ENCODE data around the gene USP3. TPM values are rescaled to one million over a fixed set of nuclear protein-coding genes. Genes with fewer than 3 reads are reported as not detected.

USP3 gene
- total and polyA plus RNA-seq, 2 of the 13 experiments (the other 11 are each of a cell fraction or from before 2014, with no cell fraction given), result 14.3 to 61.2 TPM

- no peak overlapping the region for H3K27ac ChIP-seq (ENCODE audit: extremely low read length, insufficient read depth, low read length)
- TF ChIP-seq ZC3H13 (CRISPR knock-in tag; IDR thresholded peaks at IDR 0.05), result no peak
- no peak for TF ChIP-seq CHD4 (IDR thresholded peaks at IDR 0.05; ENCODE audit: borderline replicate concordance, low read length)
- TF ChIP-seq ZNF597 (CRISPR knock-in tag; IDR thresholded peaks at IDR 0.05), result no peak
- TF ChIP-seq POLR2A (IDR thresholded peaks at IDR 0.05; ENCODE audit: insufficient read depth in 1 of 2, low read depth in 2 of 2, low read length in 2 of 2), result no peak
- TF ChIP-seq KLF16 (CRISPR knock-in tag; IDR thresholded peaks at IDR 0.05), result no peak
- no peak for TF ChIP-seq HNRNPK (IDR thresholded peaks at IDR 0.05; ENCODE audit: low read depth, low read length, poor library complexity, severe bottlenecking)
- TF ChIP-seq, protein P1, sequence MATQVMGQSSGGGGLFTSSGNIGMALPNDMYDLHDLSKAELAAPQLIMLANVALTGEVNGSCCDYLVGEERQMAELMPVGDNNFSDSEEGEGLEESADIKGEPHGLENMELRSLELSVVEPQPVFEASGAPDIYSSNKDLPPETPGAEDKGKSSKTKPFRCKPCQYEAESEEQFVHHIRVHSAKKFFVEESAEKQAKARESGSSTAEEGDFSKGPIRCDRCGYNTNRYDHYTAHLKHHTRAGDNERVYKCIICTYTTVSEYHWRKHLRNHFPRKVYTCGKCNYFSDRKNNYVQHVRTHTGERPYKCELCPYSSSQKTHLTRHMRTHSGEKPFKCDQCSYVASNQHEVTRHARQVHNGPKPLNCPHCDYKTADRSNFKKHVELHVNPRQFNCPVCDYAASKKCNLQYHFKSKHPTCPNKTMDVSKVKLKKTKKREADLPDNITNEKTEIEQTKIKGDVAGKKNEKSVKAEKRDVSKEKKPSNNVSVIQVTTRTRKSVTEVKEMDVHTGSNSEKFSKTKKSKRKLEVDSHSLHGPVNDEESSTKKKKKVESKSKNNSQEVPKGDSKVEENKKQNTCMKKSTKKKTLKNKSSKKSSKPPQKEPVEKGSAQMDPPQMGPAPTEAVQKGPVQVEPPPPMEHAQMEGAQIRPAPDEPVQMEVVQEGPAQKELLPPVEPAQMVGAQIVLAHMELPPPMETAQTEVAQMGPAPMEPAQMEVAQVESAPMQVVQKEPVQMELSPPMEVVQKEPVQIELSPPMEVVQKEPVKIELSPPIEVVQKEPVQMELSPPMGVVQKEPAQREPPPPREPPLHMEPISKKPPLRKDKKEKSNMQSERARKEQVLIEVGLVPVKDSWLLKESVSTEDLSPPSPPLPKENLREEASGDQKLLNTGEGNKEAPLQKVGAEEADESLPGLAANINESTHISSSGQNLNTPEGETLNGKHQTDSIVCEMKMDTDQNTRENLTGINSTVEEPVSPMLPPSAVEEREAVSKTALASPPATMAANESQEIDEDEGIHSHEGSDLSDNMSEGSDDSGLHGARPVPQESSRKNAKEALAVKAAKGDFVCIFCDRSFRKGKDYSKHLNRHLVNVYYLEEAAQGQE (IDR thresholded peaks at IDR 0.05; ENCODE audit: borderline replicate concordance in 1 of 2, low read depth in 1 of 2, low read length in 2 of 2), result no peak
- TF ChIP-seq, protein P2, sequence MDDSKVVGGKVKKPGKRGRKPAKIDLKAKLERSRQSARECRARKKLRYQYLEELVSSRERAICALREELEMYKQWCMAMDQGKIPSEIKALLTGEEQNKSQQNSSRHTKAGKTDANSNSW (CRISPR knock-in tag; IDR thresholded peaks at IDR 0.05; ENCODE audit: borderline replicate concordance), result no peak
- no peak for TF ChIP-seq MYPOP (CRISPR knock-in tag; IDR thresholded peaks at IDR 0.05)
- TF ChIP-seq FOSL2 (CRISPR knock-in tag; IDR thresholded peaks at IDR 0.05), result no peak
- TF ChIP-seq ZNF7 (CRISPR knock-in tag; IDR thresholded peaks at IDR 0.05), result no peak
- no peak for TF ChIP-seq MBD4 (IDR thresholded peaks at IDR 0.05; ENCODE audit: borderline replicate concordance, low read length)
- no peak for TF ChIP-seq KLF11 (CRISPR knock-in tag; IDR thresholded peaks at IDR 0.05)
- TF ChIP-seq ZNF607 (CRISPR knock-in tag; IDR thresholded peaks at IDR 0.05; ENCODE audit: borderline replicate concordance), result no peak
- TF ChIP-seq FOXC1 (CRISPR knock-in tag; IDR thresholded peaks at IDR 0.05; ENCODE audit: borderline replicate concordance), result no peak
- ChIA-PET POLR2A (interaction anchor here (1.0 kb wide), 1 partner anchor 17 kb away, joined by 3 read pairs; no protein-coding TSS in a partner anchor), CTCF (ENCODE audit: low intra/inter-chr PET ratio, low total read pairs) (no interaction called here)
- DNase-seq (ENCODE audit: low spot score) (no peak), FAIRE-seq (no peak), ATAC-seq (no peak)
- no peaks in the 10 kb centered on the region for H3K27me3 ChIP-seq (ENCODE audit: control insufficient read depth in 1 of 2, insufficient read depth in 2 of 2, low read length in 2 of 2)
- intact Hi-C loops (cut with micrococcal nuclease; ENCODE audit: unreplicated experiment), result no loop called here
- no peaks in the 10 kb centered on the region for H3K79me2 ChIP-seq (ENCODE audit: insufficient read depth, low read length)
- peaks cover 0 to 12% of the 10 kb centered on the region in 2 experiments; a peak in 3 of 5 replicates for H3K36me3 ChIP-seq (replicated peaks in 1 of 2; ENCODE audit: control insufficient read depth in 1 of 2, insufficient read depth in 2 of 2, low read length in 2 of 2)
- H3K4me2 ChIP-seq (ENCODE audit: low read depth, low read length), result no peak overlapping the region
- in situ Hi-C loops (cut with HindIII; ENCODE audit: extremely low pct_ligation_motif_present, low pct_unique_long_range_greater_than_20kb), result no loop called here
- no peak overlapping the region for H3K4me3 ChIP-seq (replicated peaks in 1 of 3; ENCODE audit: insufficient read depth in 1 of 3, low read depth in 2 of 3, low read length in 3 of 3)
- no peak overlapping the region for H3K9ac ChIP-seq (ENCODE audit: insufficient read depth, low read depth, low read length)
- no TSS peak for BruUV-seq (replicated peaks)
- no peaks in the 10 kb centered on the region for H3K9me3 ChIP-seq (ENCODE audit: low read length)
- no peaks in the 10 kb centered on the region for H4K20me1 ChIP-seq (ENCODE audit: insufficient read depth, low read length)
- 99% methylated on average over 3 of the region's 3 CpGs for WGBS (ENCODE audit: low lambda C conversion rate)
- H3K4me1 ChIP-seq (ENCODE audit: insufficient read depth, low read length), result peaks cover 12% of the 10 kb centered on the region
- H2AFZ ChIP-seq (ENCODE audit: low read length), result no peak overlapping the region
Observed at GRCh38 chr15:63615935-63616334, 111.5 kb downstream of the USP3 start.

Measured in HepG2 (cell line).